NB4 (cell line): ENCODE measurements around the gene ACTN3.
A peak's percentile ranks its signal among the peaks of the same experiment; 100 is the strongest.

Experiments
- DNase-seq: peaks from one replicate; pipeline ENCODE4 v3.0.0; 2010; ENCODE audit warnings: low read depth
- H3K4me3 ChIP-seq: one replicate; pipeline ENCODE4 v1.5.1; 2011; ENCODE audit warnings: mild to moderate bottlenecking, low read depth, low read length, moderate library complexity
- MYC ChIP-seq: IDR thresholded peaks from 2 replicates; pipeline ENCODE4 v1.6.1; 2011; ENCODE audit warnings: low read depth, low read length
- POLR2A ChIP-seq: IDR thresholded peaks from 2 replicates; pipeline ENCODE4 v1.6.1; 2011; ENCODE audit warnings: mild to moderate bottlenecking; ENCODE audit not compliant: insufficient read length; ENCODE audit errors: extremely low read depth
- TF ChIP-seq, protein P1 (sequence below): IDR thresholded peaks from 2 replicates; pipeline ENCODE4 v1.6.1; 2011; ENCODE audit warnings: low read depth, low read length
- TF ChIP-seq, protein P2 (sequence below): IDR thresholded peaks from one replicate; pipeline ENCODE4 v1.5.1; 2012; ENCODE audit warnings: low read depth, low read length

The ACTN3 gene

DNA sequence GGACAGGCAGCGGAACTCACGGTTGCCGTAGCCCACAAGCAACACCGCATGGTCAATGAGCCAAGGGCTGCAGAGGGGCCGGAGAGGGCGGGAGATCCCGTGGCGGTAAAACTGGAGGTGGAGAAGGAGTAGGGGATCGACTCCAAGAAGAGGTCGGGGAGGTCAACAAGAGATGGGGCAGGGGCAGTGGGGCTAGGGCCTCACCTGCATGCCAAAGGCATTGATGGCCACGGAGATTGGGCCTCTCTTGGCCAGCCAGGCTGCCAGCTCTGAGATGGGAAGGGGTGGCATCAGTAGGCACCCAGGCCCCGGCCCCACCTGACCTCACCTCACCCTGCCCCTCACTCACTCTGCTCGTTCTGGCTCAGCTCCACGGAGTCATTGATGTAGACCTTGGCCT, 17.8 kb downstream of the ACTN3 start:
- TF ChIP-seq POLR2A, result no peak
- DNase-seq, result no peak
- no peak overlapping the region for H3K4me3 ChIP-seq

DNA sequence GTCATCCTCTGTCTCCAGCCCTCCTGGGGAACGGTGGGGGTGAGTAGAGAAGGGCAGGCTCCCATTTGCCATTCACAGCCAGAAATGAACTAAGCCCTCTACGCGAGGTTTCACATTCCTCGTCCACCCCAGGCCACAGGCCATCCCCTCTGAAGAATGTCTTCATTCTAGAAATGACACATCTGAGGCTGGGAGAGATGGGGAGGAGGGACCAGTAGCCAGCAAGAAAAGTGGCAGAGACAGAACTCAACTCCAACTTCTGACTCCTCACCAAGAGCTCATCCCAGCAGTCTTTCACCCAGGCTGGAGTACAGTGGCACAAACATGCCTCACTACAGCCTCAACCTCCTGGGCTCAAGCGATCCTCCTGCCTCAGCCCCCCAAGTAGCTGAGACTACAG, 18.3 kb downstream of the ACTN3 start:
- DNase-seq, result no peak
- no peak overlapping the region for H3K4me3 ChIP-seq
- TF ChIP-seq, protein P1, sequence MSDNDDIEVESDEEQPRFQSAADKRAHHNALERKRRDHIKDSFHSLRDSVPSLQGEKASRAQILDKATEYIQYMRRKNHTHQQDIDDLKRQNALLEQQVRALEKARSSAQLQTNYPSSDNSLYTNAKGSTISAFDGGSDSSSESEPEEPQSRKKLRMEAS, result no peak
- no peak for TF ChIP-seq POLR2A

DNA sequence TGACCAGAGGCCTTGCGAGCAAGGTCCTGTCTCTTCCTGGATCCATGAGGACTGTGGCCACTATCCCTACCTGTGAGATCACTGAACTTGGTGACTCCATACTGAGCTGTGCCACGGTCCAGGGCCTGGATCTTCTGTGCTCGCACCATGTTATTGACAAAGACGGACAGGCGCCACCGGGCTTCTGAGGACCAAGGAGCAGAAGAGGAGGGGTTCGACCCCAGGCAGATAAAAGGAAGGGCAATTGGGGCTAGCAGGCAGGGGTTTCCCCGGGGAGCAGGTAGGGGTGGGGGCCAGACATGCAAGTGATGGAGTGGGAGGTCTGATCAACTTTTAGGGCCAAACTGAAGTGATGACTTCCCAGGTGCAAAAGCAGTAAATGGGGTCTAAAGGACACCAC, 19.5 kb downstream of the ACTN3 start:
- DNase-seq, result no peak
- TF ChIP-seq, protein P2, sequence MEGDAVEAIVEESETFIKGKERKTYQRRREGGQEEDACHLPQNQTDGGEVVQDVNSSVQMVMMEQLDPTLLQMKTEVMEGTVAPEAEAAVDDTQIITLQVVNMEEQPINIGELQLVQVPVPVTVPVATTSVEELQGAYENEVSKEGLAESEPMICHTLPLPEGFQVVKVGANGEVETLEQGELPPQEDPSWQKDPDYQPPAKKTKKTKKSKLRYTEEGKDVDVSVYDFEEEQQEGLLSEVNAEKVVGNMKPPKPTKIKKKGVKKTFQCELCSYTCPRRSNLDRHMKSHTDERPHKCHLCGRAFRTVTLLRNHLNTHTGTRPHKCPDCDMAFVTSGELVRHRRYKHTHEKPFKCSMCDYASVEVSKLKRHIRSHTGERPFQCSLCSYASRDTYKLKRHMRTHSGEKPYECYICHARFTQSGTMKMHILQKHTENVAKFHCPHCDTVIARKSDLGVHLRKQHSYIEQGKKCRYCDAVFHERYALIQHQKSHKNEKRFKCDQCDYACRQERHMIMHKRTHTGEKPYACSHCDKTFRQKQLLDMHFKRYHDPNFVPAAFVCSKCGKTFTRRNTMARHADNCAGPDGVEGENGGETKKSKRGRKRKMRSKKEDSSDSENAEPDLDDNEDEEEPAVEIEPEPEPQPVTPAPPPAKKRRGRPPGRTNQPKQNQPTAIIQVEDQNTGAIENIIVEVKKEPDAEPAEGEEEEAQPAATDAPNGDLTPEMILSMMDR, result no peak
- TF ChIP-seq POLR2A (no peak), MYC (no peak)
- TF ChIP-seq, protein P1, result no peak

GRCh38 chr11:66567787-66568123, 21.1 kb downstream of the ACTN3 start:
- H3K4me3 ChIP-seq, result no peak overlapping the region
- no peak for DNase-seq
- TF ChIP-seq, protein P1, result no peak
- no peak for TF ChIP-seq MYC
- TF ChIP-seq, protein P2, result no peak
- TF ChIP-seq POLR2A, result no peak

More for the DNA sequence above, 19.5 kb downstream of the ACTN3 start:
- H3K4me3 ChIP-seq, result no peak overlapping the region

GRCh38 chr11:66568124-66568916, 21.6 kb downstream of the ACTN3 start, which contains the start of gene CTSF:
CTSF (minus strand) TSS chr11:66568606; CDS start chr11:66568486, 120 bp downstream.
- TF ChIP-seq, protein P2, result no peak
- TF ChIP-seq MYC (no peak), POLR2A (no peak)
- TF ChIP-seq, protein P1, result no peak

GRCh38 chr11:66569076-66569475, 22.4 kb downstream of the ACTN3 start:
- DNase-seq, result no peak
- TF ChIP-seq, protein P1, result no peak
- TF ChIP-seq, protein P2, result no peak
- TF ChIP-seq MYC, result no peak
- TF ChIP-seq POLR2A, result no peak
- no peak overlapping the region for H3K4me3 ChIP-seq

More at GRCh38 chr11:66568124-66568916, 21.6 kb downstream of the ACTN3 start, which contains the start of gene CTSF:
- H3K4me3 ChIP-seq, result no peak within 1 kb of the TSS
- peak; percentile 51 for DNase-seq
